ENCODE measurements around the gene ANKDD1B.
A peak's percentile ranks its signal among the peaks of the same experiment; 100 is the strongest.
"Not testable (repeated sequence)": the region's sequence is repeated elsewhere in the genome, so short reads cannot be mapped to it uniquely, and the experiment has no call there.

Gene ANKDD1B

DNA sequence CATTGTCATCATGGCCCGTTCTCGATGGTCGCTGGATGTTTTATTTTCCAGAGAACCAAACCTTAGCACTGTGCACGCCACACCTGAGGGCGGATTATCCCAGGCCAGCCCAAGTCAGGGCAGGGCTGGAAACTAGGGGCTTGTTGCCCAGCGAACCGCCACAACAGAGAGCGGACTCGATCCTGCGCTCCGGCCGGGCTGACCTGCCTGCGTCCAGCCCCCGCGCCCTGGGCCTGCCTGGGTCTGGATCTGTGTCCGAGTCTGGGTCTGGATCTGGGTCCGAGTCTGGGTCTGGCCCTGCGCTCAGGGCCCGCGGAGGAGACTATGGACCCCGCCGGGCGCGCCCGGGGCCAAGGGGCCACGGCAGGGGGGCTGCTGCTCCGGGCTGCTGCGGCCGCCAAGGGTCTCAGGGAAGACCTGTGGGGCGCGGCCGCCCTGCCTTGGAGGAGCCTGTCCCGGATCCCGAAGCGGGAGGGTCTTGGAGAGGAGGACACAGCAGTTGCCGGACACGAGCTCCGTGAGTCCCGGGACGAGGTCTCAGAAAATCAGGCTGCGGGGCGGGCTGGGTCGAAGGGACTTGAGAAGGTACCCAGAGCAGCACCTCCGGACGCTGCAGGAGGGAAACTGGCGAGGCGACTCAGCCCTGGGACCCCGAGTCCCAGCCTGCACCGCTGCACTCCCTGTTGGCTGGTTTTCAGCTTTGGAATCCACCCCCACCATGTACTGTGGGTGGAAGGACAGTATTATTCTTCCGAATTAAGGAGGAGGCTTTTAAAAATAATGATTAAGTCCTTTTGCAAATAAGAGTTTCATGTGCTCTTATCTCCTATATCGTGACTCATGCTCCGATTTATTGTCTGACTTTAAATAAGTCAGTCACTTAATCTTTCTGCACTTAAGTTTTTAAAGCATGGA, at the start of gene ANKDD1B:
TSS of gene ANKDD1B (plus strand) at position 143 of the 915 bp plus-strand sequence. CDS start at position 325, 182 bp downstream.
- no peak within 1 kb of the TSS for H3K4me3 ChIP-seq (ENCODE audit: low read depth, low read length)
- no peak for DNase-seq (ENCODE audit: low read depth)
- TF ChIP-seq, protein P1, sequence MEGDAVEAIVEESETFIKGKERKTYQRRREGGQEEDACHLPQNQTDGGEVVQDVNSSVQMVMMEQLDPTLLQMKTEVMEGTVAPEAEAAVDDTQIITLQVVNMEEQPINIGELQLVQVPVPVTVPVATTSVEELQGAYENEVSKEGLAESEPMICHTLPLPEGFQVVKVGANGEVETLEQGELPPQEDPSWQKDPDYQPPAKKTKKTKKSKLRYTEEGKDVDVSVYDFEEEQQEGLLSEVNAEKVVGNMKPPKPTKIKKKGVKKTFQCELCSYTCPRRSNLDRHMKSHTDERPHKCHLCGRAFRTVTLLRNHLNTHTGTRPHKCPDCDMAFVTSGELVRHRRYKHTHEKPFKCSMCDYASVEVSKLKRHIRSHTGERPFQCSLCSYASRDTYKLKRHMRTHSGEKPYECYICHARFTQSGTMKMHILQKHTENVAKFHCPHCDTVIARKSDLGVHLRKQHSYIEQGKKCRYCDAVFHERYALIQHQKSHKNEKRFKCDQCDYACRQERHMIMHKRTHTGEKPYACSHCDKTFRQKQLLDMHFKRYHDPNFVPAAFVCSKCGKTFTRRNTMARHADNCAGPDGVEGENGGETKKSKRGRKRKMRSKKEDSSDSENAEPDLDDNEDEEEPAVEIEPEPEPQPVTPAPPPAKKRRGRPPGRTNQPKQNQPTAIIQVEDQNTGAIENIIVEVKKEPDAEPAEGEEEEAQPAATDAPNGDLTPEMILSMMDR (IDR thresholded peaks at IDR 0.05; ENCODE audit: control insufficient read depth, extremely low read depth, insufficient read depth): no peak

DNA sequence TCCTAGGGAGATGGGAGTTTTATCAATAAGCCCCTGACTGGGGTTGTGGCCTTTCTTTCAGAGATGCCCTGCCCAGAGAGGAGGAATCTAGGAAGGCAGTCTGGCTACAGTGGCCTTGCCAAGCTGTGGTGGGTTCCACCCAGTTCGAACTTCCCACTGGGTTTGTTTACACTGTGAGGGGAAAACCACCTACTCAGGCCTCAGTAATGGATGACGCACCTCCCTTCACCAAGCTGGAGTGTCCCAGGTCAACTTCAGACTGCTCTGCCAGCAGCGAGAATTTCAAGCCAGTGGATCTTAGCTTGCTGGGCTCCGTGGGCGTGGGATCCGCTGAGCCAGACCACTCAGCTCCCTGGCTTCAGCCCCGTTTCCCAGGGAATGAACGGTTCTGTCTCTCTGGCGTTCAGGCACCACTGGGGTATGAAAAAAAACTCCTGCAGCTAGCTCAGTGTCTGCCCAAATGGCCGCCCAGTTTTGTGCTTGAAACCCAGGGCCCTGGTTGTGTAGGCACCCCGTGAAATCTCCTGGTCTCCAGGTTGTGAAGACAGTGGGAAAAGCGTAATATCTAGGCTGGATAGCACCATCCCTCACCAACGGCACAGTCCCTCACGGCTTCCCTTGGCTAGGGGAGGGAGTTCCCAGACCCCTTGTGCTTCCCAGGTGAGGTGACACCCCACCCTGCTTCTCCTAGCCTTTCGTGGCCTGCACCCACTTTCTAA, 45.1 kb upstream of the ANKDD1B start:
- not testable (repeated sequence) for DNase-seq (ENCODE audit: low read depth)

DNA sequence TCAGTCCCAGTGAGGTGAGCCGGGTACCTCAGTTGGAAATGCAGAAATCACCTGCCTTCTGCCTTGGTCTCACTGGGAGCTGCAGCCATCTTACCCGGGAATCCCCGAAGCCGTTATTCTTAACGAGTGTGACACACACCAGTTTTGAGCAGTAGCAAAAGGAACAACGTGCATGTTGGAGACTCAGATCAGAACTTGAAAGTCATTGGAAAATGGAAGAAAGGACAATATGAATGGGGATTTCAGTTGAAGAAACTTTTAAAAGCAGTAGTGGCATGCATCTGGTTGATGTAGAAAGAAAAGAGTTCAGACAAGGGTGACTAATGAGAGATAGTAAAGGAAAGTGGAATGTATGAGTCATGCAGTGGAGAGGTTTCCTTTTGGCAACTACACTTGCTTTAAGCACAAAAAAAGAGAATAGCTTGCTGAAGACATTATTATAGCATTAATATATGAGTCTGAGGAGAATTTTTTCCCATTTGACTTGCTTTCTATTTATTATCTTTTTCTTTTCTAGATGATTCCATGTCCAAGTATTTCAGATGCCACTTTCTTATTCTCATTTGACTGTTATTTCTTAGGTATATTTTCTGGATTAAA, 44.4 kb upstream of the ANKDD1B start:
- H3K4me3 ChIP-seq (ENCODE audit: low read depth, low read length): no peak overlapping the region
- DNase-seq (ENCODE audit: low read depth): peak; percentile 17

More for the DNA sequence above, 45.1 kb upstream of the ANKDD1B start:
- H3K4me3 ChIP-seq (ENCODE audit: low read depth, low read length): not testable (repeated sequence)

DNA sequence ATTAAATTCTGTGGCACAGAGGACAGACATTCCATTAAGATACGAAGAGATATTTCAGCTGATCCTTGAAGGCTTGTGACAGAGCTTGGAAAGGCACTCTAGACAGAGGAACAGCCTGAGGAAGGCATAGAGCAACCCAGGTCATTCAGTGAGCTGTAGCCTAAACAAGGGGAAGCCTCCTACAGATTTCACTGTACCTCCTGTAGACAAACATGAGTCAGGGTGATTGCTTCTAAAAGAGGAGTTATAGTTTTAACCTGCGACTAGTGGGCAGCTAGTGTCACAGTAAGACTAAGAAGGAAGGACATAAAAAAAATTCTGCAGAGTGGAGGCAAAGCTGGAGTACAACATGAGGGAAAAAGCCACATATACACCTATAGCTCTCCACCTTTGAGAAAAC, 43.5 kb upstream of the ANKDD1B start:
- H3K4me3 ChIP-seq (ENCODE audit: low read depth, low read length): no peak overlapping the region
- TF ChIP-seq, protein P1 (IDR thresholded peaks at IDR 0.05; ENCODE audit: control insufficient read depth, extremely low read depth, insufficient read depth): no peak

More for the DNA sequence above, 44.4 kb upstream of the ANKDD1B start:
- TF ChIP-seq, protein P1 (IDR thresholded peaks at IDR 0.05; ENCODE audit: control insufficient read depth, extremely low read depth, insufficient read depth): no peak

DNA sequence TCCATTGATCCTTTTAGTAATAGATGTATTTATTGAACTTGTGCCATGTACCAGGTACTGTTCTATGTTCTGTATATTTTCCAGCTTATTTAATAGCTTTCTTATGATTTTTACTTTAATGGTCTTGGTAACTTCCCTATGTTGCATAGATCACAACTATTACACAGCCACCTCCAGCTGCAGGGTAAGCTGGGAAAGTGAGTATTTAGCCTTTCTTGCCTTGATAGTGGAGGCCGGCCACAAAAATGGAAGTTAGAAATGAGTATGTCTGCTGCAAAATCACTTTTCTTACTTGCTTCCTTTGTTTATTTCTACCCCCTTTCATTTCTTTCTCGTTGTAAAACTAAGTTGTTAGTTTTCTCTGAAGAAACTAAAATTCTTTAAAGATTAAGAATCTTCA, 43.1 kb upstream of the ANKDD1B start:
- DNase-seq (ENCODE audit: low read depth): no peak
- H3K4me3 ChIP-seq (ENCODE audit: low read depth, low read length): no peak overlapping the region
- TF ChIP-seq, protein P1 (IDR thresholded peaks at IDR 0.05; ENCODE audit: control insufficient read depth, extremely low read depth, insufficient read depth): no peak

More for the DNA sequence above, 43.5 kb upstream of the ANKDD1B start:
- no peak for DNase-seq (ENCODE audit: low read depth)

DNA sequence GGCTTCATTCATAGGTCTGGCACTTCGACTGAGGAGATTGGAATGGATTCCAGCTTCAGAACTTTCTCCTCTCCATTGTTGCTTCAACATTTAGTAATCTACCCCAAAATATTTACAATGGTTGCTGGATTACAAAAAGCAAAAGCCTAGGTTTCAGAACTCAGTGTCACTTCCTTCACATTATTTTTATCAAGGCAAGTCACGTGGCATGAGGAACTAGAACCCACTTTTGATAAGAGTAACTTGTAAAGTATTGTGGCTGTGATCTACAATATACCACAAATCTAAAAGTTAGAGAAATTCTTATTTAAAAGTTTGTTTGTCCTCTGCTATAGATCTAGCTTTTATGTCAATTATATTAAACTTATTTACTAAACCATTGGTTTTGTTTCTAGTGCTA, 39.7 kb upstream of the ANKDD1B start:
- no peak overlapping the region for H3K4me3 ChIP-seq (ENCODE audit: low read depth, low read length)
- TF ChIP-seq, protein P1 (IDR thresholded peaks at IDR 0.05; ENCODE audit: control insufficient read depth, extremely low read depth, insufficient read depth): no peak
- no peak for DNase-seq (ENCODE audit: low read depth)

DNA sequence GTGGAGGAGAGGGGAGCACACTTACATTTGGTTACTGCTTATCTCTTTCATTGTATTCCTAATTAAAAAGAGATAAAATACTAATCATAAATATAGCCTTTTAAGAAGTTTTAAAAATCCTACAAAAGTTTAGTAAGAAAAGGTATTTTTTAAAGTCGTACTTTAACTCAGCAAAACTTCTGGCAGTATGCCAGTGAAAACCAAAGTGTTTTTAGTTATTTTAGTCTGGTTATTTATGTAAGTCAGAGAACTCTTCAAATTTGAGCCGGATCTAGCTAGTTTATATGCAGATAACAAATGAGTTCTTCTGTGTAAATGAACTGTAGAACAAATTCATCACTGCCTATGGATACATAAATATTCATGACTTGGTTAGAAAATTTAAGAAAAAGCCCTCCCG, 36.5 kb upstream of the ANKDD1B start:
- TF ChIP-seq, protein P1 (IDR thresholded peaks at IDR 0.05; ENCODE audit: control insufficient read depth, extremely low read depth, insufficient read depth): no peak
- no peak for DNase-seq (ENCODE audit: low read depth)
- H3K4me3 ChIP-seq (ENCODE audit: low read depth, low read length): no peak overlapping the region

DNA sequence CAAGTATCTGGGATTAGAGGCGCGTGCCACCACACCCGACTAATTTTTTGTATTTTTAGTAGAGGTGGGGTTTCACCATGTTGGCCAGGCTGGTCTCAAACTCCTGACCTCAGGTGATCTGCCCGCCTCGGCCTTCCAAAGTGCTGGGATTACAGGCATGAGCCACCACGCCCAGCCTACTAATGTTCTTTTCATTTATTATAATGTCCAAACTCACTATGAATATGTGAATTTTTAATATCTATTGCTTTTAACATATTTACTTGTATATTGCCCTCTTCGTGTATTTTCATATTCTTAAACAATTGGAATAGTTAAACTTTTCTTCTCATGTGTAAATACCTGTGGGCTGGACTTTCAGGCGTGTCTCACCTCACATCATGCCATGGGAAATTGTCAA, 33.0 kb upstream of the ANKDD1B start:
- not testable (repeated sequence) for DNase-seq (ENCODE audit: low read depth); H3K4me3 ChIP-seq (ENCODE audit: low read depth, low read length)
